ENCODE data around the gene LARP4B.

The LARP4B gene

GRCh38 chr10:807163-807957 lies 124.1 kb downstream of the LARP4B start:
- no peak for DNase-seq (ENCODE audit: low read depth in 2 of 2)

- no peak for DNase-seq (ENCODE audit: low read depth in 2 of 2)
Observed at GRCh38 chr10:806451-807162, 124.9 kb downstream of the LARP4B start.

GRCh38 chr10:805620-806305 lies 125.7 kb downstream of the LARP4B start:
- no peak for DNase-seq (ENCODE audit: low read depth in 2 of 2)

GRCh38 chr10:804787-805619 lies 126.5 kb downstream of the LARP4B start:
- DNase-seq (ENCODE audit: low read depth in 2 of 2), result no peak

- DNase-seq (ENCODE audit: low read depth in 2 of 2), result no peak
Observed at GRCh38 chr10:804191-804781, 127.2 kb downstream of the LARP4B start.

GRCh38 chr10:803041-803741 lies 128.3 kb downstream of the LARP4B start:
- DNase-seq (ENCODE audit: low read depth in 2 of 2), result no peak

GRCh38 chr10:802506-802905 lies 129.0 kb downstream of the LARP4B start:
- DNase-seq (ENCODE audit: low read depth in 2 of 2), result no peak

GRCh38 chr10:797179-797578 lies 134.3 kb downstream of the LARP4B start:
- DNase-seq (ENCODE audit: low read depth in 2 of 2), result no peak

GRCh38 chr10:796233-796632 lies 135.3 kb downstream of the LARP4B start:
- no peak for DNase-seq (ENCODE audit: low read depth in 2 of 2)

GRCh38 chr10:794382-794956 lies 137.0 kb downstream of the LARP4B start:
- no peak for DNase-seq (ENCODE audit: low read depth in 2 of 2)

- no peak for DNase-seq (ENCODE audit: low read depth in 2 of 2)
Observed at GRCh38 chr10:792792-793100, 138.8 kb downstream of the LARP4B start.

- DNase-seq (ENCODE audit: low read depth in 2 of 2), result no peak
Observed at GRCh38 chr10:792083-792791, 139.3 kb downstream of the LARP4B start.

GRCh38 chr10:791639-792038 lies 139.9 kb downstream of the LARP4B start:
- no peak for DNase-seq (ENCODE audit: low read depth in 2 of 2)

- no peak for DNase-seq (ENCODE audit: low read depth in 2 of 2)
Observed at GRCh38 chr10:790821-791551, 140.5 kb downstream of the LARP4B start.

GRCh38 chr10:789831-790701 lies 141.4 kb downstream of the LARP4B start:
- DNase-seq (ENCODE audit: low read depth in 2 of 2), result no peak

- DNase-seq (ENCODE audit: low read depth in 2 of 2), result no peak
Observed at GRCh38 chr10:788796-789748, 142.4 kb downstream of the LARP4B start.
